Measurements from ENCODE around the gene RPS6KA5. TPM values are rescaled to one million over a fixed set of nuclear protein-coding genes. Genes with fewer than 3 reads are reported as not detected.

The RPS6KA5 gene
- total RNA-seq, 4 donors from 2014 or later: 3.8 to 20.0 (median 14.8) TPM

GRCh38 chr14:91019673-91020072, 40.8 kb downstream of the RPS6KA5 start:
- Histone ChIP-seq H3K4me3 (no peak overlapping the region), H3K27ac (no peak overlapping the region), H3K36me3 (no peaks in the 10 kb centered on the region), H3K9me3 (no peaks in the 10 kb centered on the region), H3K4me1 (no peaks in the 10 kb centered on the region), H3K27me3 (no peaks in the 10 kb centered on the region)
- TF ChIP-seq POLR2A (IDR thresholded peaks at IDR 0.05) (no peak), CTCF (IDR thresholded peaks at IDR 0.05) (no peak)
- intact Hi-C loops (cut with DNase I; ENCODE audit: low total_unique reads): no loop called here
- no peak for DNase-seq

- no peaks in the 10 kb centered on the region for H3K4me1 ChIP-seq
- H3K27ac ChIP-seq: no peak overlapping the region
- no peaks in the 10 kb centered on the region for H3K27me3 ChIP-seq
- no peak for DNase-seq
- no peaks in the 10 kb centered on the region for H3K9me3 ChIP-seq
- H3K36me3 ChIP-seq: no peaks in the 10 kb centered on the region
- H3K4me3 ChIP-seq: no peak overlapping the region
- TF ChIP-seq POLR2A (IDR thresholded peaks at IDR 0.05) (no peak), CTCF (IDR thresholded peaks at IDR 0.05) (no peak)
- intact Hi-C loops (cut with DNase I; ENCODE audit: low total_unique reads): no loop called here
Measured at GRCh38 chr14:91018481-91018880, 42.0 kb downstream of the RPS6KA5 start.

GRCh38 chr14:91016800-91017410, 43.5 kb downstream of the RPS6KA5 start:
- no peak overlapping the region for H3K27ac ChIP-seq
- TF ChIP-seq POLR2A (IDR thresholded peaks at IDR 0.05) (no peak), CTCF (IDR thresholded peaks at IDR 0.05) (no peak)
- H3K36me3 ChIP-seq: no peaks in the 10 kb centered on the region
- H3K4me1 ChIP-seq: no peaks in the 10 kb centered on the region
- DNase-seq: no peak
- intact Hi-C loops (cut with DNase I; ENCODE audit: low total_unique reads): no loop called here
- no peaks in the 10 kb centered on the region for H3K27me3 ChIP-seq
- no peaks in the 10 kb centered on the region for H3K9me3 ChIP-seq
- no peak overlapping the region for H3K4me3 ChIP-seq

DNA sequence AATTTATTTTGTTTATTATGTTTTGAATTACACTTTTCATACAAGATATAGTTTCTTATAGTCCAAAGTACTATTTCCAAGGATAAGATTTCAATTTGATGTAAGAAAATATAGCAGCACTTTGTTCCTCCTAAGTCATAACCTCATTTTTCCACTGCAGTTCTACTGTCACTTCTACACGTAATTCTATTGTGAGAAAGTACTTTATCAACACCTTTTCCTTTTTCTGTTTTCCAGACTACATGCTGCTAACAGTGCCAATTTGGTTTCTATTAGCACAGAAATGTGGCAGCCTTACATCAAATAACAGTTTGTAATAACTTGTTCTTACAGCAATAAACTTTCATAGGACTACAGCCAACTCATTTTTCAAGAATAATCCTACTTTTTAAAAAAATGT, 45.0 kb downstream of the RPS6KA5 start:
- no peaks in the 10 kb centered on the region for H3K4me1 ChIP-seq
- DNase-seq: no peak
- TF ChIP-seq POLR2A (IDR thresholded peaks at IDR 0.05): no peak
- no peak for TF ChIP-seq CTCF (IDR thresholded peaks at IDR 0.05)
- no peaks in the 10 kb centered on the region for H3K27me3 ChIP-seq
- intact Hi-C loops (cut with DNase I; ENCODE audit: low total_unique reads): no loop called here
- no peak overlapping the region for H3K27ac ChIP-seq
- H3K36me3 ChIP-seq: no peaks in the 10 kb centered on the region
- H3K9me3 ChIP-seq: no peaks in the 10 kb centered on the region
- no peak overlapping the region for H3K4me3 ChIP-seq

- intact Hi-C loops (cut with DNase I; ENCODE audit: low total_unique reads): no loop called here
- Histone ChIP-seq H3K4me3 (no peak overlapping the region), H3K9me3 (no peaks in the 10 kb centered on the region), H3K4me1 (no peaks in the 10 kb centered on the region), H3K36me3 (no peaks in the 10 kb centered on the region), H3K27ac (no peak overlapping the region), H3K27me3 (no peaks in the 10 kb centered on the region)
- TF ChIP-seq CTCF (IDR thresholded peaks at IDR 0.05): no peak
- no peak for TF ChIP-seq POLR2A (IDR thresholded peaks at IDR 0.05)
- DNase-seq: no peak
Measured at GRCh38 chr14:91012045-91012444, 48.4 kb downstream of the RPS6KA5 start.

All from uterus (tissue), 4 donors.